GM12875 (cell line): Measurements from ENCODE around the gene DSG4.

Experiments used
- H3K4me3 ChIP-seq: one replicate; pipeline ENCODE4 v1.5.1; 2011; ENCODE audit warnings: low read depth, low read length, control low read depth
- TF ChIP-seq, protein P1 (sequence below): IDR thresholded peaks from 2 replicates; pipeline ENCODE4 v1.5.1; 2011; ENCODE audit warnings: low read depth, mild to moderate bottlenecking, control low read depth, inconsistent platforms, low read length, moderate library complexity, borderline replicate concordance; ENCODE audit not compliant: insufficient read depth

DSG4 gene

DNA sequence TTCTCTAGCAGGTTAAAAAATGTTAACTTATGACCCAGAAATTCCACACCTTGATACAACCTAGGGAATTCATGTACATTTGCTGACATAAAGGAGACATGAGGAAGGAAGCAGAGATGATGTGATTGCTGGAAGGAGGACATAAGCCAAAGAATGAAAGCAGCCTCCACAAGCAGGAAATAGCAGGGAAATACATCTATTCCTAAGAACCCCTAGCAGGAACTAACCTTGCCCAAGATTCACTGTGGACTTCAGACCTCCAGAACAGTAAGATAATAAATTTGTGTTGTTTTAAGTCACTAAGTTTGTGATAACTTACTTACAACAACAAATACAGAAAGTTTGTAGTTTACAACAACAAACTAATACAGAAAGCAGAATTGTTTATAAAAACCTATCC lies 4.6 kb upstream of the DSG4 start:
- no peak overlapping the region for H3K4me3 ChIP-seq
- TF ChIP-seq, protein P1, sequence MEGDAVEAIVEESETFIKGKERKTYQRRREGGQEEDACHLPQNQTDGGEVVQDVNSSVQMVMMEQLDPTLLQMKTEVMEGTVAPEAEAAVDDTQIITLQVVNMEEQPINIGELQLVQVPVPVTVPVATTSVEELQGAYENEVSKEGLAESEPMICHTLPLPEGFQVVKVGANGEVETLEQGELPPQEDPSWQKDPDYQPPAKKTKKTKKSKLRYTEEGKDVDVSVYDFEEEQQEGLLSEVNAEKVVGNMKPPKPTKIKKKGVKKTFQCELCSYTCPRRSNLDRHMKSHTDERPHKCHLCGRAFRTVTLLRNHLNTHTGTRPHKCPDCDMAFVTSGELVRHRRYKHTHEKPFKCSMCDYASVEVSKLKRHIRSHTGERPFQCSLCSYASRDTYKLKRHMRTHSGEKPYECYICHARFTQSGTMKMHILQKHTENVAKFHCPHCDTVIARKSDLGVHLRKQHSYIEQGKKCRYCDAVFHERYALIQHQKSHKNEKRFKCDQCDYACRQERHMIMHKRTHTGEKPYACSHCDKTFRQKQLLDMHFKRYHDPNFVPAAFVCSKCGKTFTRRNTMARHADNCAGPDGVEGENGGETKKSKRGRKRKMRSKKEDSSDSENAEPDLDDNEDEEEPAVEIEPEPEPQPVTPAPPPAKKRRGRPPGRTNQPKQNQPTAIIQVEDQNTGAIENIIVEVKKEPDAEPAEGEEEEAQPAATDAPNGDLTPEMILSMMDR, result no peak

DNA sequence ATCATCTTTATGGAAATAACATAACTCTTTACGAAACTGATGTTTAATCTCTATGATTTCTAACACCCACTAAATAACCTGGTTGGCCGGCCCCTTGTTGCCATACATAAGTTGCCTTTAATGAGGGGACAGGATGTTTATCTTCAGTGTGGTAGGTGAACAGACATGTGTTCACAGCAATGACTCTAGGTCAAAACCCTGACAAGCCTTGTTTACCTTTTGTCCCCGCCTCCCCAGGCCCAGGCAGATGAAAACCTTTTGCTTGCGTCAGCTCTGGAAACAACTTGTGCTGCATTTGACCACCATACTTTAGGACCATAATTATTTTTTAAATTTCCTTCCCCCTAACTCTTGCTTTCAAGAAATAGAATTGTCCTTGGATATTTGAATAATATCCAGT lies 2.9 kb upstream of the DSG4 start:
- H3K4me3 ChIP-seq, result no peak overlapping the region
- TF ChIP-seq, protein P1, result no peak

DNA sequence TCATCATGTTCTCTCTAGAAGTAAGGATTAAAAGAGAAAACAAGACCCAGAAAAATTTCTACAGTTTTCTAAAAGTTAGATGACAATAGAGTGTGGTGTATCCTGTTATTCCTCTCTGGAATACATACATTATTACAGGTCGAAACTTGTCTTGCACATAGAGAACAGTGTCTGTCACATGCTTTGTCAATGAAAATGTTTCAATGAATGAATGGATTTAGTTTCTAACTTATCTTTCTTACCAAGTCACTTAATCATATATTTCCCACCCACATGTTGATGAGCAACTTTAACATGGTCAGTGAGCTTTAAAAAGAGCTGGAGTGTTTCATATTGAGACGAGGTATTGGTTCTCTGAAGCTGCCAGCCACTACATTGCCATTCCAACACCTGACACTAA lies 4.3 kb downstream of the DSG4 start:
- TF ChIP-seq, protein P1, result no peak

DNA sequence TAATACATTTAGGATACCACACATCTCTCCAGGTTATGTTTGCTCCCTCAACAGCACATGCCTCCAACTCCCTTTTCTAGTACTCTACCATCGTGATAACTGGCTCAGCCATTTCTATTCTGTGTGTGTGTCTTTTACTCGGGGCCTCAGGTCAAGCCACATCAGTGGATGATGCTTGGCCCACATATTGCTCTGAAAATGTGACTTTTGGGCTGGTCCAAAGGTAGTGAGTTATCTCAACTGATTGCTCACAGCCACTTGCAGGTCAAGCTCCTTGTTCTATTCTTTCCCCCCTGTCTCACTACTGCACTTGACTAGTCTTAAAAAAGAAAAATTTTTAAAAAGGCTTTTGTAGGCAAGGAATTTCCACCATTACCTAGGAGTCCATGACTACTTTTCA lies 5.5 kb downstream of the DSG4 start:
- no peak overlapping the region for H3K4me3 ChIP-seq
- TF ChIP-seq, protein P1, result no peak

More for the DNA sequence above, 4.3 kb downstream of the DSG4 start:
- H3K4me3 ChIP-seq, result no peak overlapping the region

DNA sequence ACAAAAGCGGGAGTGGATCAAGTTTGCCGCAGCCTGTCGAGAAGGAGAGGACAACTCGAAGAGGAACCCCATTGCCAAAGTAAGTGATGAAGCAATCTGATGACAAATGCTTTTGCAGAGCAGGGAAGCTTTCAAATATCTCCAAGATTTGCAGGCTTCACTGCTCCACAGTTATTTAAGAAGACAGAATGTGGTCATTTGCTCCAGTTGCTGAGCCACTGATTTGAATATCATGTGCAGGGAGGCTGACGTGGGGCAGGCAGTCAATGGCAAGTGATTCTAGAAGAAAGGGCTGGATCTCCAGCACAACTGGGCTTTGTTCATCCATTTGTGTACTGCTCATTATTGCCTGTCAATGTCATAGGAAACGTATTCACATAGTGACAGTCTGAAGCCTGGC lies 10.2 kb downstream of the DSG4 start:
- TF ChIP-seq, protein P1, result no peak
- no peak overlapping the region for H3K4me3 ChIP-seq

DNA sequence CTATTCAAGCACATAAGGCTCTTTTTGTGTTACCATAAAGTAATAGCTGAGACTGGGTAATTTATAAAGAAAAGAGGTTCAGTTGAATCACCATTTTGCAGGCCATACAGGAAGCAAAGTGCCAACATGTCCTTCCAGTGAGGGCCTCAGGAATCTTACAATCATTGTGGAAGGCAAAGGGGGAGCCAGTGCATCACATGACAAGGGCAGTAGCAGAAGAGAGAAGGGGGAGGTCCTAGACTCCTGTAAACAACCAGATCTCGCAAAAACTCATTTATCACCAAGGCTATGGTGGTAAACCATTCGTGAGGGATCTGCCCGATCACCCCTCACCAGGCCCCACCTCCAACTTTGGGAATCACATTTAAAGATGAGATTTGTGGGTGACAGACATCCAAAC lies 16.7 kb downstream of the DSG4 start:
- no peak overlapping the region for H3K4me3 ChIP-seq
- TF ChIP-seq, protein P1, result no peak

DNA sequence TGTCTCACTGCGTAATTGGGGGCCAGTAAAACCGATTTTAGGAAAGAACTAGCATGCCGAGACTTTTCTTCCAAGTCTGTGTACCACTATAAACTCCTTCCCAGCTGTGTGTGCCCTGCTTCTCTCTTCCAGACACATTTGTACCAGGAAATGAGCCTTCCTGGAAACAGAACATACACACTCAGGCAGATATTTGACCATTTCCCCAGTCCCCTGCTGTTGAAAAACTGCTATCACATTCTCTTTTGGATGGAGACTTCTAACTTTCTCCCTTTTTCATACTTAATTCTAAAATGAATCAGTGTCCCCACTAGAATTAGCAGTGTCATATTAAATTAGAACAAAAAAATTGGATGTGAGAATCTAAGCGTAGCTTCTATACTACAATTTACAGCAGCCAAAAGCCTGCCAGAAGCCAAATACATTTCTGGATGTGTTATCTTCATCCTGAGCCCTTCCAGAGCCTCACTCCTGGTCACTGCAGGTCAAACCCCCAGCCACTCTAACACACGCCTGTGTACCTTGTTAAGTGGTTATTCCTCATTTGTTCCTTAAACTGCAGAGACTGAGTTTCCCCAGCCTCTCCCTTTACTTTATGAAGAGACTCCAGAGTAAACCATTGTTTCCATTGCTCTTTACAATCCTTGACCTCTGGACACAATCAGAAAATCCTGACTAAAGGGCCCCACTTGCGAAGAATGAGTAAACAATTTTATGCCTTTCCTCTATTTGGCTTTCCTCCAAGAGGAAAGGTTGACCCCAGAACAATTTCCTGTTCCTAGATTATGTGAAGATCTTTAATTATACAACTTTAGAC lies 20.4 kb downstream of the DSG4 start:
- TF ChIP-seq, protein P1, result no peak
- no peak overlapping the region for H3K4me3 ChIP-seq
